HUES6 (cell line): ENCODE results near the gene DAD1.

Experiments
- H3K27ac ChIP-seq: 2 replicates; pipeline ENCODE4 v1.7.0; 2013; ENCODE audit warnings: low read depth, mild to moderate bottlenecking, low read length, inconsistent platforms
- H3K27me3 ChIP-seq: 2 replicates; pipeline ENCODE4 v1.6.1; 2013; ENCODE audit warnings: low read length; ENCODE audit not compliant: control insufficient read depth, insufficient read depth
- H3K36me3 ChIP-seq: 2 replicates; pipeline ENCODE4 v1.6.1; 2013; ENCODE audit warnings: low read length; ENCODE audit not compliant: control insufficient read depth, insufficient read depth
- H3K4me1 ChIP-seq: 2 replicates; pipeline ENCODE4 v1.6.1; 2013; ENCODE audit warnings: low read length; ENCODE audit not compliant: control insufficient read depth, insufficient read depth
- H3K4me3 ChIP-seq: 2 replicates; pipeline ENCODE4 v1.5.1; 2013; ENCODE audit warnings: low read depth, low read length
- H3K9ac ChIP-seq: one replicate; pipeline ENCODE4 v1.6.1; 2013; ENCODE audit warnings: mild to moderate bottlenecking, low read length
- H3K9me3 ChIP-seq: 2 replicates; pipeline ENCODE4 v1.6.1; 2013; ENCODE audit warnings: low read depth, low read length; ENCODE audit not compliant: control insufficient read depth, insufficient read depth

Gene DAD1

GRCh38 chr14:22614240-22614799, 25.3 kb upstream of the DAD1 start:
- H3K4me3 ChIP-seq: no peak overlapping the region
- H3K9ac ChIP-seq: no peak overlapping the region

GRCh38 chr14:22613736-22614239, 24.8 kb upstream of the DAD1 start:
- Histone ChIP-seq H3K36me3 (peaks cover 29% of the 10 kb centered on the region), H3K27ac (no peak overlapping the region), H3K4me3 (no peak overlapping the region), H3K9ac (no peak overlapping the region), H3K9me3 (no peaks in the 10 kb centered on the region), H3K4me1 (peaks cover 6% of the 10 kb centered on the region), H3K27me3 (no peaks in the 10 kb centered on the region)

More at GRCh38 chr14:22614240-22614799, 25.3 kb upstream of the DAD1 start:
- Histone ChIP-seq H3K27me3 (no peaks in the 10 kb centered on the region), H3K36me3 (peaks cover 27% of the 10 kb centered on the region), H3K9me3 (no peaks in the 10 kb centered on the region), H3K27ac (no peak overlapping the region), H3K4me1 (peaks cover 6% of the 10 kb centered on the region)

- Histone ChIP-seq H3K4me1 (peaks cover 6% of the 10 kb centered on the region), H3K9me3 (no peaks in the 10 kb centered on the region), H3K9ac (no peak overlapping the region), H3K4me3 (no peak overlapping the region), H3K27ac (no peak overlapping the region), H3K36me3 (peaks cover 32% of the 10 kb centered on the region), H3K27me3 (no peaks in the 10 kb centered on the region)
These were observed 24.2 kb upstream of the DAD1 start for GRCh38 chr14:22613106-22613695.

- Histone ChIP-seq H3K27ac (no peak overlapping the region), H3K36me3 (peaks cover 55% of the 10 kb centered on the region), H3K9me3 (no peaks in the 10 kb centered on the region), H3K4me1 (peaks cover 6% of the 10 kb centered on the region), H3K27me3 (no peaks in the 10 kb centered on the region), H3K9ac (no peak overlapping the region), H3K4me3 (no peak overlapping the region)
These were observed 21.9 kb upstream of the DAD1 start for GRCh38 chr14:22610931-22611330.

DNA sequence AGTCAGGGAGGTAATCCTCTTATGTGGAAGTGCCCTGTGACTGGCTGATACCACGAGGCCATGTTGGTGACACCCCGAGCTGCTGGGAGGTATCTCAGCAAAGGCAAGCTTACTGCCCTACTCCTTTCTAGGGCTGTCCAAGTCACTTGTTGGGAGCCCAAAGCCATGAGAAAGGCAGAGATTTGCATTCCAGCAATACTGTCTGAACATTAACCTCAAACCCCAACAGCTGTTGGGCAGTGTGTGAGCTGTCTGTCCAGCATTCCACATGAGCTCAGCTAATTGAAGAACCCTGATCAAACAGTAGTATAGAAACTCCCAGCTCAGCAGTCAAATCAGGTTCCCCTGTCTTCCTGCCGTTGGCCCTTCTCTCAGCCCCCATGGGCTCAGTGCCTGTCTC, 18.3 kb upstream of the DAD1 start:
- no peaks in the 10 kb centered on the region for H3K4me1 ChIP-seq
- H3K9ac ChIP-seq: no peak overlapping the region
- H3K27me3 ChIP-seq: no peaks in the 10 kb centered on the region
- peaks cover 89% of the 10 kb centered on the region for H3K36me3 ChIP-seq
- H3K27ac ChIP-seq: no peak overlapping the region
- H3K4me3 ChIP-seq: no peak overlapping the region
- no peaks in the 10 kb centered on the region for H3K9me3 ChIP-seq

DNA sequence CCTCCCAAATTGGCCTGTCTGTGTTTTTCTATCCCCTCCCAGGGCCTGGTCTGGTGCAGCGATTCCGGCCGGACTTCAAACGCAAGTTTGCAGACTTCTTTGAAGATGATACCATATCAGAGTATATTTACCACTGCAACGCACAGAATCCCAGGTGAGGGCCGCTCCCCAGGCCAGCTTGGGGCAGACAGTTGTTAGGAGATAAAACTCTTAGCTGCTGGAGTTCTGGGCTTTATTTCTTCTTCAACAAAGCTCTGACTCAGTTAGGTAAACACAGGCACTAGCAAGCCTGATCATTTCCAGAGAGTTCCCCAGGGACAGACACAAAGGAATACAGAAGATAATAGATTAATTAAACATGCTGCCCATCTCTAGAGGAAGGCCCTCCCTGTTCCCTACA, 17.4 kb upstream of the DAD1 start:
- Histone ChIP-seq H3K36me3 (peaks cover 91% of the 10 kb centered on the region), H3K9me3 (no peaks in the 10 kb centered on the region)

GRCh38 chr14:22602862-22603261, 13.8 kb upstream of the DAD1 start:
- Histone ChIP-seq H3K36me3 (peaks cover 67% of the 10 kb centered on the region), H3K27me3 (no peaks in the 10 kb centered on the region), H3K27ac (no peak overlapping the region), H3K4me1 (peaks cover 8% of the 10 kb centered on the region; the same call in 1 of the 2 replicates), H3K9me3 (no peaks in the 10 kb centered on the region), H3K4me3 (no peak overlapping the region), H3K9ac (no peak overlapping the region)

More for the DNA sequence above, 17.4 kb upstream of the DAD1 start:
- H3K4me3 ChIP-seq: no peak overlapping the region
- no peaks in the 10 kb centered on the region for H3K4me1 ChIP-seq
- H3K9ac ChIP-seq: no peak overlapping the region
- no peak overlapping the region for H3K27ac ChIP-seq
- no peaks in the 10 kb centered on the region for H3K27me3 ChIP-seq

DNA sequence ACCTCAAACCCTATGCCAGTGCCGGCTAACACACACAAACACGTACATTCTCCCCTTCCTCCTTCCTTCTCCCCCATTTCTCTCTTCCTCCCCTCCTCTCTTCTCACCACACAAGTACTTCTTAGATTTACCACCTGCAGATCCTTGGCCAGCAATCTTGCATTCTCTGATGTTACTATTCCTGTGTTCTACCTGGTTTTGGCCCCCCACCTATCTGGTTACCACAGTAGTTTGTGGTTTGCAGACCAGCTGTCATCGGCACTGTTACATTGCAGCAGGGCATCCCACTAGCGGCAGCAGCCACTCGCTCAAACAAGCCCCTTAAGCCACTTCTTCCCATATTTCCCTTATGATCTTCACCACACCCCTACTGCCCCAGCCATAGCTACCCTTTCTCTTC, 13.0 kb upstream of the DAD1 start:
- H3K4me1 ChIP-seq: peaks cover 16% of the 10 kb centered on the region

DNA sequence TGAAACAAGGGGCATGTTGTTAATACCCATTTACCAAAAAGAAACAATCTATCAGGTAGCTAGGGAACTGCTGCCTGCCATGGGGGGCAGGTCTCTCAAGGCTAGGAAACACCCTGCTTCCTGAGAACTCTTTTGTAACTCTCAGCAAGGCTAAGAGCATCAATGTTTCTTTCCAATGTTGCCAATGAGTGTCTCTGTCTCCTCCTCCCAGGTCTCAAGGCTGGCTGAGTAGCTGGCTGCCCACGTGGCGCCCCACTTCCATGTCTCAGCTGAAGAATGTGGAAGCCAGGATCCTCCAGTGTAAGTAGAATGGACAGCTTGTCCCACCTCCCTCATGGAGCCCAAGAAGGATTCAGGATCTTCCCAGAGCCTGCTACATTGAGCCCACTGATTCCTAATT, 12.4 kb upstream of the DAD1 start:
- Histone ChIP-seq H3K9ac (no peak overlapping the region), H3K4me1 (peaks cover 16% of the 10 kb centered on the region), H3K27me3 (no peaks in the 10 kb centered on the region), H3K27ac (no peak overlapping the region), H3K4me3 (no peak overlapping the region), H3K9me3 (no peaks in the 10 kb centered on the region), H3K36me3 (peaks cover 53% of the 10 kb centered on the region)

More for the DNA sequence above, 13.0 kb upstream of the DAD1 start:
- H3K9me3 ChIP-seq: no peaks in the 10 kb centered on the region
- no peak overlapping the region for H3K27ac ChIP-seq
- H3K36me3 ChIP-seq: peaks cover 58% of the 10 kb centered on the region
- no peak overlapping the region for H3K9ac ChIP-seq
- H3K4me3 ChIP-seq: no peak overlapping the region
- no peaks in the 10 kb centered on the region for H3K27me3 ChIP-seq

- Histone ChIP-seq H3K36me3 (peaks cover 39% of the 10 kb centered on the region), H3K4me3 (no peak overlapping the region; the same call in 1 of the 2 replicates), H3K9me3 (no peaks in the 10 kb centered on the region), H3K27me3 (no peaks in the 10 kb centered on the region), H3K27ac (no peak overlapping the region), H3K9ac (no peak overlapping the region), H3K4me1 (peaks cover 16% of the 10 kb centered on the region)
These were observed 11.0 kb upstream of the DAD1 start for GRCh38 chr14:22600027-22600426.

DNA sequence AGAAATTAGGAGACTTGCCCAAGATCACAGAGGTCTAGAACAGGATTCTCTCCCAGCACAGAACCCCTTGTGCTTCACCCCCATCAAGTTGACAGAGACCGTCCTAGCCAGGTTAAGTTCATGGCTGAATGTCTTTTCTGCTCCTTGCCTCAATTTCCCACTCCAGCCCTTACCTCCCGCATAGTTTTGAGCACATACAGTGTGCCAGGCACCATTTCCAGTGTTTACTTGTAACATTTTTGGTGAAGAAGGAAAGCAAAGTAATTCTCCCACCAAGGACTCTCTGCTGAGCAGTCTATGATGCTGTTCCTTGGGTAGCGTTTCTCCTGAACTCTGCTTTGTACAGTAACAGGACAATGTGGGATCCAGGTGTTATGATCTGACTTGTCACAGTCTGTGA, 10.3 kb upstream of the DAD1 start:
- Histone ChIP-seq H3K9me3 (no peaks in the 10 kb centered on the region), H3K4me3 (peak overlapping the region; percentile 88), H3K9ac (peak overlapping the region; percentile 68), H3K27ac (no peak overlapping the region), H3K36me3 (peaks cover 32% of the 10 kb centered on the region), H3K27me3 (no peaks in the 10 kb centered on the region), H3K4me1 (peaks cover 16% of the 10 kb centered on the region)
